Endothelial cell of umbilical vein (primary cell): Measurements from ENCODE around the gene PLEKHF1. TPM values are rescaled to one million over a fixed set of nuclear protein-coding genes. Genes with fewer than 3 reads are reported as not detected.

Experiments used
- BruUV-seq: library from RNA; stranded (reverse); fragments of 400-500 nt; replicated peaks from 2 replicates; lab custom pipeline; 2021; lab: Mats Ljungman, UMichigan
- CTCF ChIA-PET: fragments of 300-600, 350-600 bp; sonication (Branson Sonifier 250); formaldehyde crosslinking; loops from one replicate; lab custom pipeline; 2021; ENCODE audit warnings: antibody characterized with exemption, inconsistent platforms; lab: Charles Lee
- POLR2A ChIA-PET: fragments of 300-600, 350-600 bp; sonication (Branson Sonifier 250); formaldehyde crosslinking; loops from one replicate; lab custom pipeline; 2021; ENCODE audit warnings: antibody characterized with exemption, inconsistent platforms; lab: Charles Lee
- DNase-seq: peaks from one replicate; pipeline ENCODE4 v3.0.0-alpha.2; 2011; ENCODE audit warnings: low read depth, low spot score
- FAIRE-seq: peaks from 2 replicates; lab custom pipeline; 2011; peaks lifted over from hg19 to GRCh38; lab: Jason Lieb, UNC
- H2AFZ ChIP-seq: 2 replicates; pipeline ENCODE4 v1.6.0; 2012; ENCODE audit warnings: low read depth, low read length, control low read depth, inconsistent platforms
- H3K27ac ChIP-seq: 2 replicates; pipeline ENCODE4 v1.5.1; 2011; ENCODE audit warnings: low read depth, mild to moderate bottlenecking, control low read depth, low read length, moderate library complexity; ENCODE audit not compliant: insufficient read depth
- H3K27me3 ChIP-seq, 2 experiments: 2 replicates each; pipeline versions ENCODE4 v1.6.0 to v1.6.1; 2011; ENCODE audit warnings: low read length in 2 of 2, mixed read lengths in 1 of 2; ENCODE audit not compliant: control insufficient read depth in 2 of 2, insufficient read depth in 2 of 2
- H3K36me3 ChIP-seq, 2 experiments: 2 replicates in 1 of 2; 3 replicates in 1 of 2; pipeline ENCODE4 v1.5.1; 2011; ENCODE audit warnings: low read length in 2 of 2, mild to moderate bottlenecking in 1 of 2, moderate library complexity in 1 of 2; ENCODE audit not compliant: control insufficient read depth in 2 of 2, insufficient read depth in 2 of 2; ENCODE audit errors: extremely low read depth in 1 of 2
- H3K4me1 ChIP-seq: 3 replicates; pipeline ENCODE4 v1.5.1; 2011; ENCODE audit warnings: mild to moderate bottlenecking, low read length; ENCODE audit not compliant: control insufficient read depth, insufficient read depth; ENCODE audit errors: extremely low read depth
- H3K4me2 ChIP-seq: 2 replicates; pipeline ENCODE4 v1.6.1; 2011; ENCODE audit warnings: low read length, control low read depth, mixed read lengths; ENCODE audit not compliant: insufficient read depth
- H3K4me3 ChIP-seq, 3 experiments: fragments of 200-600 bp in 1 of 3; sonication (generic), shearing (Covaris generic) in 1 of 3; replicated peaks in 1 of 3; 2 replicates each; pipeline ENCODE4 v1.5.1; 2011 to 2016; ENCODE audit warnings: control low read depth in 3 of 3, low read length in 3 of 3, mild to moderate bottlenecking in 2 of 3, inconsistent platforms in 1 of 3, low read depth in 1 of 3, moderate library complexity in 1 of 3; ENCODE audit not compliant: insufficient read depth in 1 of 3
- H3K79me2 ChIP-seq: 2 replicates; pipeline ENCODE4 v1.6.0; 2012; ENCODE audit warnings: low read length, inconsistent platforms; ENCODE audit not compliant: control insufficient read depth, insufficient read depth
- H3K9ac ChIP-seq: replicated peaks from 2 replicates; pipeline ENCODE3; 2011; ENCODE audit warnings: low read length, control low read depth; ENCODE audit not compliant: insufficient read depth; ENCODE audit errors: extremely low read depth
- H3K9me1 ChIP-seq: replicated peaks from 3 replicates; pipeline ENCODE4 v1.6.0; 2011; ENCODE audit warnings: mild to moderate bottlenecking, low read length; ENCODE audit not compliant: control insufficient read depth, insufficient read depth; ENCODE audit errors: extremely low read depth
- H3K9me3 ChIP-seq: replicated peaks from 2 replicates; pipeline ENCODE4 v1.5.1; 2012; ENCODE audit warnings: low read length, inconsistent platforms; ENCODE audit not compliant: control insufficient read depth, insufficient read depth
- H4K20me1 ChIP-seq: replicated peaks from 2 replicates; pipeline ENCODE3; 2011; ENCODE audit warnings: mild to moderate bottlenecking, low read length; ENCODE audit not compliant: control insufficient read depth, insufficient read depth; ENCODE audit errors: extremely low read depth
- CTCF ChIP-seq, 2 donors: IDR thresholded peaks; 1 replicate in 1 of 2; 2 replicates in 1 of 2; pipeline ENCODE4 v1.5.1; 2011; ENCODE audit warnings: low read length in 2 of 2, mild to moderate bottlenecking in 2 of 2, moderate library complexity in 2 of 2, control low read depth in 1 of 2, inconsistent platforms in 1 of 2, low read depth in 1 of 2; ENCODE audit not compliant: insufficient read depth in 1 of 2; ENCODE audit errors: extremely low read depth in 1 of 2
- EZH2 ChIP-seq: IDR thresholded peaks from 2 replicates; pipeline ENCODE4 v1.6.1; 2012; ENCODE audit warnings: borderline replicate concordance, low read depth, mild to moderate bottlenecking, moderate library complexity, low read length, inconsistent platforms; ENCODE audit not compliant: severe bottlenecking
- FOS ChIP-seq: IDR thresholded peaks from 2 replicates; pipeline ENCODE4 v1.6.1; 2011; ENCODE audit warnings: mild to moderate bottlenecking, low read length, moderate library complexity, borderline replicate concordance; ENCODE audit not compliant: insufficient read depth
- MAX ChIP-seq: IDR thresholded peaks from 2 replicates; pipeline ENCODE4 v1.6.1; 2011; ENCODE audit not compliant: insufficient read depth, insufficient read length
- MYC ChIP-seq: IDR thresholded peaks from one replicate; pipeline ENCODE4 v1.6.1; 2011; ENCODE audit warnings: mild to moderate bottlenecking, low read depth, low read length
- dilution Hi-C: fragments of 300-500 bp; cut with MboI; formaldehyde crosslinking; loops from one replicate; pipeline ENCODE4 v1.15.0; 2019; ENCODE audit warnings: low sequenced_read_pairs; ENCODE audit not compliant: extremely low pct_ligation_motif_present
- intact Hi-C: fragments of 100-400 bp; cut with micrococcal nuclease; formaldehyde crosslinking; loops from one replicate; pipeline ENCODE4 v1.10.0; 2022
- polyA plus RNA-seq, 4 experiments: library from polyadenylated mRNA; depleted of rRNA in 3 of 4; stranded (reverse) in 3 of 4; unstranded in 1 of 4; fragments of >200 nt; gene quantifications; 2 replicates each; pipeline versions ENCODE4 v1.2.1 to v1.2.3, GENCODE V29; 2011 to 2012; ENCODE audit warnings: missing spikeins in 1 of 4
- total RNA-seq: library from RNA; stranded (reverse); gene quantifications from 2 replicates; pipeline ENCODE4 v1.2.3, GENCODE V29; 2021

The PLEKHF1 gene
- total and polyA plus RNA-seq, 2 donors (not counting 3 experiments of a cell fraction or from before 2014, with no cell fraction given): 5.5 TPM

GRCh38 chr19:29615891-29616425 is 49.3 kb upstream of the PLEKHF1 start:
- Histone ChIP-seq H3K4me2 (no peak overlapping the region), H3K27ac (no peak overlapping the region), H3K27me3 (no peaks in the 10 kb centered on the region), H3K9me1 (no peaks in the 10 kb centered on the region), H3K4me1 (no peaks in the 10 kb centered on the region), H3K9me3 (no peaks in the 10 kb centered on the region), H3K9ac (no peak overlapping the region), H3K36me3 (peaks cover 4 to 26% of the 10 kb centered on the region in 2 experiments), H3K4me3 (no peak overlapping the region), H2AFZ (no peak overlapping the region), H3K79me2 (no peaks in the 10 kb centered on the region), H4K20me1 (no peaks in the 10 kb centered on the region)
- POLR2A ChIA-PET: no interaction called here
- no TSS peak for BruUV-seq
- intact Hi-C loops: no loop called here
- CTCF ChIA-PET: interaction anchor here (4.2 kb wide), 1 partner anchor 100 kb away, joined by 12 read pairs; no protein-coding TSS in a partner anchor
- no peak for FAIRE-seq
- TF ChIP-seq MAX: no peak
- no peak for TF ChIP-seq FOS
- no peak for TF ChIP-seq MYC
- TF ChIP-seq EZH2: no peak
- no peak for DNase-seq
- dilution Hi-C loops: no loop called here

- intact Hi-C loops (no loop called here), dilution Hi-C loops (no loop called here)
- TF ChIP-seq CTCF (IDR thresholded peaks at IDR 0.05; ENCODE audit: extremely low read depth in 1 of 2, insufficient read depth in 1 of 2, low read depth in 1 of 2, low read length in 2 of 2): no peak
- BruUV-seq: no TSS peak
- ChIA-PET POLR2A (no interaction called here), CTCF (interaction anchor here (4.2 kb wide), 1 partner anchor 100 kb away, joined by 12 read pairs; no protein-coding TSS in a partner anchor)
- Histone ChIP-seq H2AFZ (no peak overlapping the region), H3K4me1 (no peaks in the 10 kb centered on the region), H4K20me1 (no peaks in the 10 kb centered on the region), H3K4me2 (no peak overlapping the region), H3K36me3 (peaks cover 2 to 23% of the 10 kb centered on the region in 2 experiments), H3K27ac (no peak overlapping the region), H3K4me3 (no peak overlapping the region), H3K79me2 (no peaks in the 10 kb centered on the region), H3K9me1 (no peaks in the 10 kb centered on the region), H3K9ac (no peak overlapping the region), H3K9me3 (no peaks in the 10 kb centered on the region), H3K27me3 (no peaks in the 10 kb centered on the region)
- DNase-seq: no peak
- FAIRE-seq: no peak
These were observed 48.7 kb upstream of the PLEKHF1 start for GRCh38 chr19:29616541-29616940.
